SJCRH30 (cell line): ENCODE measurements around the gene ORC3. TPM values are rescaled to one million over a fixed set of nuclear protein-coding genes. Genes with fewer than 3 reads are reported as not detected.
"Not testable (repeated sequence)": the region's sequence is repeated elsewhere in the genome, so short reads cannot be mapped to it uniquely, and the experiment has no call there.

Source experiments
- DNase-seq, 2 experiments: peaks; one replicate each; pipeline ENCODE4 v3.0.0-alpha.2; 2015 to 2020
- H3K27ac ChIP-seq: fragments of 250-450 bp; sonication (Bioruptor Pico); 2 replicates; pipeline ENCODE4 v1.5.1; 2020; ENCODE audit warnings: mild to moderate bottlenecking, moderate library complexity
- H3K27me3 ChIP-seq: fragments of 250-450 bp; sonication (Bioruptor Pico); 2 replicates; pipeline ENCODE4 v1.5.1; 2020; ENCODE audit warnings: mild to moderate bottlenecking, moderate library complexity
- H3K36me3 ChIP-seq: fragments of 250-450 bp; sonication (Bioruptor Pico); 2 replicates; pipeline ENCODE4 v1.5.1; 2020; ENCODE audit warnings: mild to moderate bottlenecking, moderate library complexity
- H3K4me1 ChIP-seq: fragments of 250-450 bp; sonication (Bioruptor Pico); 2 replicates; pipeline ENCODE4 v1.5.1; 2020; ENCODE audit warnings: mild to moderate bottlenecking, moderate library complexity
- H3K4me3 ChIP-seq: fragments of 250-450 bp; sonication (Bioruptor Pico); 2 replicates; pipeline ENCODE4 v1.5.1; 2020; ENCODE audit warnings: mild to moderate bottlenecking, moderate library complexity
- H3K9me3 ChIP-seq: fragments of 250-450 bp; sonication (Bioruptor Pico); replicated peaks from 2 replicates; pipeline ENCODE4 v1.5.1; 2020; ENCODE audit warnings: mild to moderate bottlenecking, moderate library complexity
- total RNA-seq: library from RNA; depleted of rRNA; stranded (reverse); fragments of >200 nt; shearing (Covaris generic); gene quantifications from 2 replicates; pipeline ENCODE4 v1.2.3, GENCODE V29; 2014

The ORC3 gene
- total RNA-seq, 1 experiment from 2014 or later: 64.9 TPM

DNA sequence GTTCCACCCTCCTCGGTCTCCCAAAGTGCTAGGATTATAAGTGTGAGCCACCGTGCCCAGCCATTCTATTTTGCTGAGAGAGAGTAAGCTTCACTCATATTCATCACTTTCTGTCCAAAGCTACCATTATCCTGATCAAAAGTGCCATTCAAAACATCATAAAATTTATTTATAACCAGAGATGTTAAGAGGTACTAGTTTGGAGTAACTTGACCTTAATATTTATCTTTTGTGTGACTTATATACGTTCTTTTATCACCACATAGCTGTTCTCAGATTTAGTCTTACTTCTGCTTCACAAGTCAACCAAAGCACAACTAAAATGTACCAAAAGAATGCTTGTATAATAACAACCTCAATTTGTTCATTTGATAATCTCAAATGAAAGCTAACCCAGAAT is 94.0 kb downstream of the ORC3 start:
- no peak for DNase-seq
- H3K27ac ChIP-seq: no peak overlapping the region
- no peaks in the 10 kb centered on the region for H3K27me3 ChIP-seq
- H3K9me3 ChIP-seq: no peaks in the 10 kb centered on the region
- no peak overlapping the region for H3K4me3 ChIP-seq
- no peaks in the 10 kb centered on the region for H3K4me1 ChIP-seq
- H3K36me3 ChIP-seq: peaks cover 51% of the 10 kb centered on the region

- H3K9me3 ChIP-seq: no peaks in the 10 kb centered on the region
- H3K4me1 ChIP-seq: no peaks in the 10 kb centered on the region
- no peaks in the 10 kb centered on the region for H3K27me3 ChIP-seq
- no peak for DNase-seq
- no peak overlapping the region for H3K4me3 ChIP-seq
- no peak overlapping the region for H3K27ac ChIP-seq
- H3K36me3 ChIP-seq: peaks cover 49% of the 10 kb centered on the region
These were observed 95.1 kb downstream of the ORC3 start for GRCh38 chr6:87684895-87685654.

DNA sequence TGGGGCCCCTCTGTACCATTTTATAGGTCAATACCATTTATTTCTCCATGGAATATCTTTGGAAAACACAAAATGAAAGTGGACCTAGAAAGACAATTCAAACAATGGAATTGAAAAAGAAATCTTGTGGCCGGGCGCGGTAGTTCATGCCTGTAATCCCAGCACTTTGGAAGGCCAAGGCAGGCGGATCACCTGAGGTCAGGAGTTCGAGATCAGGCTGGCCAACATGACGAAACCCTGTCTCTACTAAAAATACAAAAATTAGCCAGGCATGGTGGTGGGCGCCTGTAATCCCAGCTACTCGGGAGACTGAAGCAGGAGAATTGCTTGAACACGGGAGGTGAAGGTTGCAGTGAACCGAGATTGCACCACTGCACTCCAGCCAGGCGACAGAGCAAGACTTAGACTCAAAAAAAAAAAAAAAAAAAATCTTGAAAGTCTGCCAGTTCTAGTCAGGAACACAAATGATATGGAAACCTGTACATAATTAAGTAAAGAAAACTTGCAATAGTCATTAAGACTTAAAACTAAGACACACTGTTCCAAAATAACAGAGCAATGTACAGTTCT is 96.8 kb downstream of the ORC3 start:
- not testable (repeated sequence) for H3K4me3 ChIP-seq, H3K4me1 ChIP-seq, H3K9me3 ChIP-seq, H3K27ac ChIP-seq, DNase-seq, H3K27me3 ChIP-seq
- peaks cover 42% of the 10 kb centered on the region for H3K36me3 ChIP-seq

- Histone ChIP-seq H3K4me1 (no peaks in the 10 kb centered on the region), H3K9me3 (no peaks in the 10 kb centered on the region), H3K36me3 (peaks cover 40% of the 10 kb centered on the region), H3K27me3 (no peaks in the 10 kb centered on the region), H3K27ac (no peak overlapping the region), H3K4me3 (no peak overlapping the region)
- no peak for DNase-seq
These were observed 97.4 kb downstream of the ORC3 start for GRCh38 chr6:87687296-87687695.

DNA sequence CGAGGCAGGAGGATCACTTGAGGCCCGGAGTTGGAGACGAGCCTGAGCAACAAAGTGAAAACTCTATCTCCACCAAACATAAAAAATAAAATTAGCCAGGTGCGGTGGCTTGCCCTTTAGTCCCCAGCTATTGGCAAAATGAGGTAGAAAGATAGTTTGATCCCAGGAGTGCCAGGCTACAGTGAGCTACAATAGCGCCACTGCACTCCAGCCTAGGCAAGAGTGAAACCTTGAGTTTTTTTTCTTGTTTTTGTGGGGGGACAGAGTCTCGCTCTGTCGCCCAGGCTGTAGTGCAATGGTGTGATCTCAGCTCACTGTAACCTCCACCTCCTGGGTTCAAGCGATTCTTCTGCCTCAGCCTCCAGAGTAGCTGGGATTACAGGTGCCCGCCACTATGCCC is 98.0 kb downstream of the ORC3 start:
- peaks cover 39% of the 10 kb centered on the region for H3K36me3 ChIP-seq
- H3K4me1 ChIP-seq, H3K9me3 ChIP-seq, DNase-seq, H3K27me3 ChIP-seq, H3K27ac ChIP-seq, H3K4me3 ChIP-seq: not testable (repeated sequence)

GRCh38 chr6:87690441-87690840 is 100.5 kb downstream of the ORC3 start:
- peaks cover 3% of the 10 kb centered on the region; the same call in 1 of the 2 replicates for H3K4me1 ChIP-seq
- H3K9me3 ChIP-seq: no peaks in the 10 kb centered on the region
- no peak overlapping the region for H3K4me3 ChIP-seq
- H3K36me3 ChIP-seq: peaks cover 34% of the 10 kb centered on the region
- no peaks in the 10 kb centered on the region for H3K27me3 ChIP-seq
- H3K27ac ChIP-seq: no peak overlapping the region
- DNase-seq: no peak

- Histone ChIP-seq H3K4me1 (peaks cover 5% of the 10 kb centered on the region; the same call in 1 of the 2 replicates), H3K9me3 (no peaks in the 10 kb centered on the region), H3K27me3 (no peaks in the 10 kb centered on the region), H3K27ac (no peak overlapping the region), H3K36me3 (peaks cover 26% of the 10 kb centered on the region; the same call in 1 of the 2 replicates), H3K4me3 (no peak overlapping the region)
- no peak for DNase-seq
These were observed 102.2 kb downstream of the ORC3 start for GRCh38 chr6:87692086-87692485.

DNA sequence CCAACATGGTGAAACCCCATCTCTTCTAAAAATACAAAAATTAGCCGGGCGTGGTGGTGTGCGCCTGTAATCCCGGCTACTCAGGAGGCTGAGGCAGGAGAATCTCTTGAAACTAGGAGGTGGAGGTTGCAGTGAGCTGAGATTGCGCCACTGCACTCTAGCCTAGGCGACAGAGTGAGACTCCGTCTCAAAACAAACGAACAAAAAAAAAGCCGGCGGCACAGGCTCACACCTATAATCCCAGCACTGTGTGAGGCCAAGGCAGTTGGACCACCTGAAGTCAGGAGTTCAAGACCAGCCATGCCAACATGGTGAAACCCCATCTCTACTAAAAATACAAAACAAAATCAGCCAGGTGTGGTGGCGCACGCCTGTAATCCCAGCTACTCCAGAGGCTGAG is 106.9 kb downstream of the ORC3 start:
- not testable (repeated sequence) for H3K27me3 ChIP-seq, H3K4me3 ChIP-seq, H3K9me3 ChIP-seq, DNase-seq
- H3K36me3 ChIP-seq: peaks cover 27% of the 10 kb centered on the region; the same call in 1 of the 2 replicates
- peak overlapping the region; percentile 43 for H3K27ac ChIP-seq
- H3K4me1 ChIP-seq: peaks cover 13% of the 10 kb centered on the region

- Histone ChIP-seq H3K27me3 (no peaks in the 10 kb centered on the region), H3K36me3 (peaks cover 24% of the 10 kb centered on the region; the same call in 1 of the 2 replicates), H3K27ac (peak overlapping the region; percentile 50), H3K4me1 (peaks cover 13% of the 10 kb centered on the region), H3K9me3 (no peaks in the 10 kb centered on the region), H3K4me3 (peak overlapping the region; percentile 85)
- DNase-seq: peak; percentile 77 to 91
These were observed 107.9 kb downstream of the ORC3 start for GRCh38 chr6:87697581-87698546.

DNA sequence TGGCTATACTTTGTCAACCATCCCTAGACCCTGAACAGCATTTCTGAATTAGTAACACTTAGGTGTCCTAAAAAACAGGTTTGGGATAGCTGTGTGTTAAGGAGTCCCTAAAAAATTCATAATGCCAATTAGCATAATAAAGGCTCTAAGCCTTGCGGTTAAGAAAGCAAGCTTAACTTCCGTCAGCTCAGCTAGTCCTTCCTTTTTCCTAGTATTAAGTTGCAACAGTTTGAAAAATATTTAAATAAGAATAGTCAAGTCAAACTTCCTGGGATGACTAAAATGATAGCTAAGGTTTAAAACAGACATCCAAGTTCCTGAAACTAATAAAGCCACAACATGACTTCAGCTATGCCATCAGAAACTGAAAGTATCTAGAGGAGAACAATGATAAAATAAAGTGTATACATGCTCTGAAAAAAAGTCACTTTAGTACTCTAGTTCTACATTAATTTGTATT is 108.6 kb downstream of the ORC3 start:
- H3K27ac ChIP-seq: no peak overlapping the region; the same call in 1 of the 2 replicates
- peaks cover 13% of the 10 kb centered on the region for H3K4me1 ChIP-seq
- no peaks in the 10 kb centered on the region for H3K9me3 ChIP-seq
- peaks cover 24% of the 10 kb centered on the region; the same call in 1 of the 2 replicates for H3K36me3 ChIP-seq
- no peak for DNase-seq
- peak overlapping the region; percentile 85 for H3K4me3 ChIP-seq
- no peaks in the 10 kb centered on the region for H3K27me3 ChIP-seq

- peaks cover 13% of the 10 kb centered on the region for H3K4me1 ChIP-seq
- H3K27me3 ChIP-seq: no peaks in the 10 kb centered on the region
- peaks cover 24% of the 10 kb centered on the region; the same call in 1 of the 2 replicates for H3K36me3 ChIP-seq
- H3K9me3 ChIP-seq: no peaks in the 10 kb centered on the region
- DNase-seq: no peak
- H3K27ac ChIP-seq: no peak overlapping the region
- H3K4me3 ChIP-seq: peak overlapping the region; percentile 85
These were observed 109.6 kb downstream of the ORC3 start for GRCh38 chr6:87699576-87699975.

GRCh38 chr6:87700397-87701343 is 110.7 kb downstream of the ORC3 start:
- Histone ChIP-seq H3K9me3 (no peaks in the 10 kb centered on the region), H3K4me1 (peaks cover 10% of the 10 kb centered on the region), H3K27ac (peak overlapping the region; percentile 92), H3K27me3 (no peaks in the 10 kb centered on the region), H3K36me3 (peaks cover 16% of the 10 kb centered on the region; the same call in 1 of the 2 replicates), H3K4me3 (peak overlapping the region; percentile 85)
- peak; percentile 54 to 76 for DNase-seq

DNA sequence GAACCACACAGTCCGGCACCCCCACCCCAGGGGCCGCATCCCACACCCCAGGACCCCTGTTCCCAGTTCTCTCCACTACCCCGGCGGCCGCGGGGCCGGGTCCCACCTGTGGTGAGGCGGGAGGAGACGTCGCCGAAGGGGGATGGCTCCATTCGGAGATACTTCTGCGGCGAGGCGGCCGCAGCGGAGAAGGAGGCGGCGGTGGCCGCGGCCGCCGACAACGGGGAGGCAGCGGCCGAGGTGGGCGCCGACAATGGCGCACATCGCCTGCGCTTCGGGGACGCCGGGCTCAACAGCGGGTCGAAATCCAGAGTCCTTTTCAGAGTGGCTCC is 111.4 kb downstream of the ORC3 start:
- peak in 1 of 2 experiments; percentile 39 for DNase-seq
- H3K27me3 ChIP-seq: no peaks in the 10 kb centered on the region

More for the DNA sequence above, 111.4 kb downstream of the ORC3 start:
- peak overlapping the region; percentile 92 for H3K27ac ChIP-seq
- H3K36me3 ChIP-seq: peaks cover 14% of the 10 kb centered on the region; the same call in 1 of the 2 replicates
- H3K9me3 ChIP-seq: no peaks in the 10 kb centered on the region
- H3K4me1 ChIP-seq: peaks cover 10% of the 10 kb centered on the region
- peak overlapping the region; percentile 85 for H3K4me3 ChIP-seq
